ENCODE data around the gene PANK2. TPM values are rescaled to one million over a fixed set of nuclear protein-coding genes. Genes with fewer than 3 reads are reported as not detected.
A peak's percentile ranks its signal among the peaks of the same experiment; 100 is the strongest.
"Not testable (repeated sequence)": the region's sequence is repeated elsewhere in the genome, so short reads cannot be mapped to it uniquely, and the experiment has no call there.

The PANK2 gene
- polyA plus RNA-seq, 1 experiment = 32.2 TPM

- POLR2A ChIA-PET = no interaction called here
- TF ChIP-seq, protein P1, sequence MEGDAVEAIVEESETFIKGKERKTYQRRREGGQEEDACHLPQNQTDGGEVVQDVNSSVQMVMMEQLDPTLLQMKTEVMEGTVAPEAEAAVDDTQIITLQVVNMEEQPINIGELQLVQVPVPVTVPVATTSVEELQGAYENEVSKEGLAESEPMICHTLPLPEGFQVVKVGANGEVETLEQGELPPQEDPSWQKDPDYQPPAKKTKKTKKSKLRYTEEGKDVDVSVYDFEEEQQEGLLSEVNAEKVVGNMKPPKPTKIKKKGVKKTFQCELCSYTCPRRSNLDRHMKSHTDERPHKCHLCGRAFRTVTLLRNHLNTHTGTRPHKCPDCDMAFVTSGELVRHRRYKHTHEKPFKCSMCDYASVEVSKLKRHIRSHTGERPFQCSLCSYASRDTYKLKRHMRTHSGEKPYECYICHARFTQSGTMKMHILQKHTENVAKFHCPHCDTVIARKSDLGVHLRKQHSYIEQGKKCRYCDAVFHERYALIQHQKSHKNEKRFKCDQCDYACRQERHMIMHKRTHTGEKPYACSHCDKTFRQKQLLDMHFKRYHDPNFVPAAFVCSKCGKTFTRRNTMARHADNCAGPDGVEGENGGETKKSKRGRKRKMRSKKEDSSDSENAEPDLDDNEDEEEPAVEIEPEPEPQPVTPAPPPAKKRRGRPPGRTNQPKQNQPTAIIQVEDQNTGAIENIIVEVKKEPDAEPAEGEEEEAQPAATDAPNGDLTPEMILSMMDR (IDR thresholded peaks at IDR 0.05; ENCODE audit: low read depth, low read length) = no peak
- no peaks in the 10 kb centered on the region for H3K27me3 ChIP-seq (ENCODE audit: control insufficient read depth, insufficient read depth, low read length)
Measured at GRCh38 chr20:3972161-3972560, 83.0 kb downstream of the PANK2 start.

DNA sequence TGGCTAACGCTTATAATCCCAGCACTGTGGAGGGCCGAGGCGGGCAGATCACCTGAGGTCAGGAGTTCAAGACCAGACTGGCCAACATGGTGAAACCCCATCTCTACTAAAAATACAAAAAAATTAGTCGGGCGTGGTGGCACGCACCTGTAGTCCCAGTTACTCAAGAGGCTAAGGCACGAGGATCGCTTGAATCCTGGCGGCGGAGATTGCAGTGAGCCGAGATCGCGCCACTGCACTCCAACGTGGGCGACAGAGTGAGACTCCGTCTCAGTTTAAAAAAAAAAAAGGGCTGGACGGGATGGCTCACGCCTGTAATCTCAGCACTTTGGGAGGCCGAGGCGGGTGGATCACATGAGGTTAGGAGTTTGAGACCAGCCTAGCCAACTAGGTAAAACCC, 83.4 kb downstream of the PANK2 start:
- POLR2A ChIA-PET; DNase-seq (ENCODE audit: low read depth, low spot score); H3K27ac ChIP-seq (ENCODE audit: low read depth, low read length); H3K9me3 ChIP-seq (ENCODE audit: control insufficient read depth, insufficient read depth, low read length); CTCF ChIA-PET; H3K4me3 ChIP-seq (ENCODE audit: low read depth, low read length); H3K27me3 ChIP-seq (ENCODE audit: control insufficient read depth, insufficient read depth, low read length): not testable (repeated sequence)

More at GRCh38 chr20:3972161-3972560, 83.0 kb downstream of the PANK2 start:
- CTCF ChIA-PET = interaction anchor here (0.7 kb wide), 1 partner anchor 15 kb away, joined by 3 read pairs; no protein-coding TSS in a partner anchor
- DNase-seq (ENCODE audit: low read depth, low spot score) = no peak
- no peak overlapping the region for H3K27ac ChIP-seq (ENCODE audit: low read depth, low read length)
- no peak overlapping the region for H3K4me3 ChIP-seq (ENCODE audit: low read depth, low read length)
- H3K9me3 ChIP-seq (ENCODE audit: control insufficient read depth, insufficient read depth, low read length) = no peaks in the 10 kb centered on the region

DNA sequence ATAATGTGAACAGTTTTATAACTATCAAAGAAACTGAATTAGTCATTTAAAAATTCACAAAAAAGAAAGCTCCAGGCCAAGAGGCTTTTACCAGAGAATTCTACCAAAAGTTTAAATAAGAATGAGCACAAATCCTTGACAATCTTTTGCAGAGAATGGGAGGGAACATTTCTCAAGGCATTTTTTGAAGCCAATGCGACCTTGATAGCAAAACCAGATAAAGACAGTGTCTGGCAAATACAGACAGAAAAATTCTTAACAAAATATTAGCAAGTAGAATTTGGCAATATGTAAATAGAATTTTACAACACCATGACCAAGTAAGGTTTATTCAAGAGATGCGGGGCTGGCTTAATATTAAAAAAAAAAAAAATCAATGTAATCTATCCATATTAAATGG, 84.5 kb downstream of the PANK2 start:
- Histone ChIP-seq H3K27me3 (ENCODE audit: control insufficient read depth, insufficient read depth, low read length) (no peaks in the 10 kb centered on the region), H3K27ac (ENCODE audit: low read depth, low read length) (no peak overlapping the region), H3K9me3 (ENCODE audit: control insufficient read depth, insufficient read depth, low read length) (no peaks in the 10 kb centered on the region), H3K4me3 (ENCODE audit: low read depth, low read length) (no peak overlapping the region)
- TF ChIP-seq, protein P1 (IDR thresholded peaks at IDR 0.05; ENCODE audit: low read depth, low read length) = no peak
- ChIA-PET POLR2A (interaction anchor here (0.6 kb wide), 1 partner anchor 41 kb away, joined by 3 read pairs; no protein-coding TSS in a partner anchor), CTCF (interaction anchor here (0.6 kb wide), 1 partner anchor 10 kb away, joined by 3 read pairs; no protein-coding TSS in a partner anchor)
- DNase-seq (ENCODE audit: low read depth, low spot score) = no peak

GRCh38 chr20:3976511-3976910, 87.3 kb downstream of the PANK2 start:
- DNase-seq (ENCODE audit: low read depth, low spot score) = no peak
- Histone ChIP-seq H3K27me3 (ENCODE audit: control insufficient read depth, insufficient read depth, low read length) (no peaks in the 10 kb centered on the region), H3K27ac (ENCODE audit: low read depth, low read length) (no peak overlapping the region), H3K9me3 (ENCODE audit: control insufficient read depth, insufficient read depth, low read length) (no peaks in the 10 kb centered on the region), H3K4me3 (ENCODE audit: low read depth, low read length) (no peak overlapping the region)
- CTCF ChIA-PET = no interaction called here
- TF ChIP-seq, protein P1 (IDR thresholded peaks at IDR 0.05; ENCODE audit: low read depth, low read length) = no peak
- POLR2A ChIA-PET = no interaction called here

Small RNA genes lying within 50 kb of the gene (small RNA-seq; reads per million reads assigned to genes)
- gene MIR103A2 (ENCODE audit: insufficient read length, low read depth) = 568 reads per million, percentile 94 among the genes with 10 or more reads in this experiment

Other genes starting within 250 kb of the PANK2 start
- not detected in 2 replicates for gene GFRA4, start 226.0 kb upstream of the PANK2 start, polyA plus RNA-seq (2011; rRNA removed)
- 16.3 and 18.3 TPM in 2 replicates for gene ADAM33, start 207.4 kb upstream of the PANK2 start, polyA plus RNA-seq (2011; rRNA removed)
- not detected in 2 replicates for gene SIGLEC1, start 176.8 kb upstream of the PANK2 start, polyA plus RNA-seq (2011; rRNA removed)
- gene HSPA12B, start 156.7 kb upstream of the PANK2 start, polyA plus RNA-seq (2011; rRNA removed) = 0.05 and 0.09 TPM in 2 replicates
- 22.6 and 29.2 TPM in 2 replicates for gene ADISSP, start 121.6 kb upstream of the PANK2 start, polyA plus RNA-seq (2011; rRNA removed)
- gene SPEF1, start 107.9 kb upstream of the PANK2 start, polyA plus RNA-seq (2011; rRNA removed) = 0.12 TPM in 2 replicates
- gene CENPB, start 102.6 kb upstream of the PANK2 start, polyA plus RNA-seq (2011; rRNA removed) = 29.7 and 37.0 TPM in 2 replicates
- gene CDC25B, start 93.1 kb upstream of the PANK2 start, polyA plus RNA-seq (2011; rRNA removed) = 57.3 and 58.9 TPM in 2 replicates
- gene AP5S1, start 68.8 kb upstream of the PANK2 start, polyA plus RNA-seq (2011; rRNA removed) = 7.8 and 11.7 TPM in 2 replicates
- gene MAVS, start 42.6 kb upstream of the PANK2 start, polyA plus RNA-seq (2011; rRNA removed) = 16.4 and 18.2 TPM in 2 replicates
- gene RNF24, start 126.2 kb downstream of the PANK2 start, polyA plus RNA-seq (2011; rRNA removed) = 24.7 and 30.8 TPM in 2 replicates

Measured in AG04450 (cell line).